HG03280 (cell line): ENCODE measurements around the gene DCTPP1.
A peak's percentile ranks its signal among the peaks of the same experiment; 100 is the strongest.
"Not testable (repeated sequence)": the region's sequence is repeated elsewhere in the genome, so short reads cannot be mapped to it uniquely, and the experiment has no call there.

Experiments used
- ATAC-seq: cut with Tn5 transposase; IDR thresholded peaks from one replicate; pipeline ENCODE4 v1.9.1; 2021; ENCODE audit warnings: mild to moderate bottlenecking, moderate library complexity; ENCODE audit not compliant: unreplicated experiment

Gene DCTPP1

DNA sequence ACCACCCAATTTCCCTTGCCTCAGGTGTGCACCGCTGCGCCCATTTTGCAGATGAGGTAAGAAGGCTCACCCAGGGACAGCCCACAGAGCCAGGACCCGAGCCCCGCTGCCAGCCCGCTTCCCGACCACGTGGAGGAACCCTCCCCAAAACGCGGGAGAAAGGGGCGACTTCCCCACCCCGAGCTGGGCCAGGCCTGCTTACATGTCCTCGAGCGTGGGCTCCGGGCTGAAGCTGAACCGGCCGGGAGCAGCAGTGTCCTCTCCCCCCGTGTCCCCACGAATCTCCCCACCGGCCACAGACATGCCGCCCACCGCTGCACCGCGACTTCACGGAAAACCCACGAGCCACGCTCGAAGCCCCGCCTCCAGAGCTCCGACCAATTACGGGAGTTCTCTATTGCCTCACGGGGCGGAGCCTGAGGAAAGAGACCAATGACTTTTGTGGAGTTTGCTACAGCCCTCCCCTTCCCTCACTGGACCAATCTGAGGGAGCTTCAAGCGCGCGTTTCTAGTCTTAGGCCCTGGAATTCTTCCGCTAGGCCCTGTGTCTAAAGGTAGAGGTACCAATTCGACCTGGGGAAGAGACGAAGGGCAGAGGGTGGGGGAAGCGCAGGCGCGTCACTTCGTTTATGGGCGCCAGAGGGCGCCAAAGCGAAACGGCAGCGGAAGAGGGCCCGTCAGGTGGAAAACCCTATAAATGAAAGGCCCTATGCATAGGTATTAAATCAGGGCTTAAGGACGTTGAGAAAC, at the start of gene DCTPP1:
TSS of gene DCTPP1 (minus strand) at position 353 of the 750 bp plus-strand sequence. CDS start at position 303, 50 bp downstream.
- ATAC-seq: peak; percentile 96

DNA sequence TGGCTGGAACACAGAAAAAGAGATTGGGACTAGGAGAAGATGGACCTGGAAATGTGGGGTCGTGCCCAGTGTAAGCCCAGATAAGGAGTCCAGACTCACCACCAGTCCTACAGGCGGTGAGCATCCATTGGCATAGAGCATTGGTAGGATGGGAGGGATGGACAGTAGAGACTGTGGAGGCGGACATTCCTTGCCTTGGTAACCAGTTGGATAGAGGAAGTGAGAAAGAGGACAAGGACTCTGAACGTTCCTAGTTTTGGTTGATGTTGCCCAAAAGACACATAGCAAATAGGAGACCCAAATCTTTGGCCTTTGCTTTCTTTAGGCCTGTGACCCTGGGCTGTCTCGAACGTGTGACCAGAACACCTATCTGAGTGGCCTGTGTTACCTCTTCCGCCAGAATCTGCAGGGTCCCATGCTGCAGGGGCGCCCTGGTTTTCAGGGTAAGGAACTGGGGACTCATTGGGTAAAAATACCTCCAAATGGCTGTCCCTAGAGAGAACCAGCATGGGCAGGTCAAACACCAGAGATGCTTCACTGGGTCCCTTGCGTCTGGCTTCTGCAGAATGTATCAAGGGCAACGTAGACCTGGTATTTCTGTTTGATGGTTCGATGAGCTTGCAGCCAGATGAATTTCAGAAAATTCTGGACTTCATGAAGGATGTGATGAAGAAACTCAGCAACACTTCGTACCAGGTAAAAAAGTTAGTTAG, 49.1 kb upstream of the DCTPP1 start:
- no peak for ATAC-seq

DNA sequence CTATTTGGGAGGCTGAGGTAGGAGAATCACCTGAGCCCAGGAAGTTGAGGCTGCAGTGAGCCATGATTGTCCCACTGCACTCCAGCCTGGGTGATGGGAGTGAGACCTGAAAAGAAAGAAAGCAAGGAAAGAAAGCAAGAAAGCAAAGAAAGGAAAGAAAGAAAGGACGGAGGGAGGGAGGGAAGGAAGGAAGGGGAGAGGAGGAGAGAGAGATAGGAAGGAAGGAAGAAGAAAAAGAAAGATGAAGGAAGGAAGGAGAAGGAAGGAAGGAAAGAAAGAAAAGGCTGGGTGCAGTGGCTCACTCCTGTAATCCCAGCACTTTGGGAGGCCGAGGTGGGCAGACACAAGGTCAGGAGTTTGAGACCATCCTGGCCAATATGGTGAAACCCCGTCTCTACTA, 47.9 kb upstream of the DCTPP1 start:
- not testable (repeated sequence) for ATAC-seq

DNA sequence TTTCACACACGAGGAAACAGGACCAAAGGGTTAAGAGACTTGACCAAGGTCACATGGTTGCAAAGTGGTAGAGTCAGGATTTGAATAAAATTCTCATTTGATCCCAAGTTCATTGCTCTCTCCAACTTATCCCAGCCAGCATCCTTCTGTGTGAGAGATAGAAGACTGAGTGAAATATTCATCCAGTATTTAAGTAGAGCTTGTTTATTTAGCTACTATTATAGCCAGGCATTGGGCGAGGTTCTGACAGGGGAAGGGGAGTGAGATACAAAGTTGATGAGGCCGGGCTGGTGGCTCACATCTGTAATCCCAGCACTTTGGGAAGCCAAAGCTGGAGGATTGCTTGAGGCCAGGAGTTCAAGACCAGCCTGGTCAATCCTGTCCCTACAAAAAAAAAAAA, 47.2 kb upstream of the DCTPP1 start:
- ATAC-seq: no peak

DNA sequence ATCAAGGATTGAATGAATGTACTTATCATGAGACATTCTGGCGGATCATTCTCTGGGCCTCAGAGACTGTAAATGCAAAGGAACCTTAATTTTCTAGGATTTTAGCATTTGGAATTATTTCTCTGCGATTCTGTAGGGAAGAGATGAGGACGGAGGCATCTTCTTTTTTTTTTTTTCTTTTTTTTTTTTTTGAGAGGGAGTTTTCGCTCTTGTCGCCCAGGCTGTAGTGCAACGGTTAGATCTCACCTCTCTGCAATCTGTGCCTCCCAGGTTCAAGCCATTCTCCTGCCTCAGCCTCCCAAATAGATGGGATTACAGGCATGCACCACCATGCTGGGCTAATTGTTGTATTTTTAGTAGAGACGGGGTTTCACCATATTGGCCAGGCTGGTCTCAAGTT, 44.9 kb upstream of the DCTPP1 start:
- ATAC-seq: no peak

DNA sequence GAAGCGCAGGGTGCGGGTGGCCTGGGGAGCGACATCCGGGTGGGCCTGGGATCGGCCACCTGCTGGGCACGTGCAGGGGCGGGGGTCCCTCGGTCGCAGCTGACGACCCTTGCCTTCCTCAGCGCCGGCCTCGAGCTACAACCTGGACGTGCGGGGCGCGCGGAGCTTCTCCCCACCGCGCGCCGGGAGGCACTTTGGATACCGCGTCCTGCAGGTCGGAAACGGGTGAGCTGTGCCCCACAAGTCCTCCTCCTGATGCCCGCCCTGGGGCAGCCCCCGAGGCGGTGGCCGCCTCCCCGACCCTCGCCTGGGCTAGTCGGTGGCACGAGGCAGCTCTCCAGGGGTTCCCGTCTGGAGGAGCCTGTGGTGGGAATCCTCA, 44.2 kb upstream of the DCTPP1 start:
- no peak for ATAC-seq

DNA sequence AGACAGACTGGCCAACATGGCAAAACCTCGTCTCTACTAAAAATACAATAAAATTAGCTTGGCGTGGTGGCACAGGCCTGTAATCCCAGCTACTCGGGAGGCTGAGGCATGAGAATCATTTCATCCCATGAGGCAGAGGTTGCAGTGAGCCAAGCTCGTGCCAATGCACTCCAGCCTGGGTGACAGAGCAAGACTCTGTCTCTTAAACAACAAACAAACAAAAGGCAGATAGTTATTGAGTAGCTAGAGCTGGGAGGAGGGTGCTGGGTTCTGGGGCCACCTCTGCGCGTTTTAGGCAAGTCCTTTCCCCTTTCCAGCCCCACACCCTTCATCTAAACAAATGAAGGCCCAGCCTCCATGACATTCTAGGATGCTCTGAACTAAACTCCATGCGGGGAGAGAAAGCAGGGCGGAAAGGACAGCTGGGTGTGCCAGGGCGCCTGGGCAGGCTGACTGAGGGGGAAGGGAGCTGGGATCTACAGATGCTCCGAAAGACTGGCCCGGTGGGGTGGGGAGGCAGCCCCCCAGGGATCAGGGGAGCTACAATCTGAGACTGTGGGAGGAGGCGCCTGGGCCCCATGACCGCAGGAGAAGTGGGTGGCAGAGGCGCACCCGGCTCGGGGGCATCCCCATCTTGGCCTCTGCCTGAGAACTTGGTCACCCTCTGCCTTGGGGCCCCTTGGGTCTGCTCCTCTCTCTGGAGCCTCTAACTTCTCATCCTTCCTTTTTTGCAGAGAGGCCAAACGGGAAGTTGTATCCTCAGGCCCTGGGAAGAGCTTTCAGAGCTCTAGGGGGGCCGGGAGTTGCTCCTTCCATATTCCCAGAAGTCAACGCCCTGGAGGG, 43.6 kb upstream of the DCTPP1 start:
- no peak for ATAC-seq

DNA sequence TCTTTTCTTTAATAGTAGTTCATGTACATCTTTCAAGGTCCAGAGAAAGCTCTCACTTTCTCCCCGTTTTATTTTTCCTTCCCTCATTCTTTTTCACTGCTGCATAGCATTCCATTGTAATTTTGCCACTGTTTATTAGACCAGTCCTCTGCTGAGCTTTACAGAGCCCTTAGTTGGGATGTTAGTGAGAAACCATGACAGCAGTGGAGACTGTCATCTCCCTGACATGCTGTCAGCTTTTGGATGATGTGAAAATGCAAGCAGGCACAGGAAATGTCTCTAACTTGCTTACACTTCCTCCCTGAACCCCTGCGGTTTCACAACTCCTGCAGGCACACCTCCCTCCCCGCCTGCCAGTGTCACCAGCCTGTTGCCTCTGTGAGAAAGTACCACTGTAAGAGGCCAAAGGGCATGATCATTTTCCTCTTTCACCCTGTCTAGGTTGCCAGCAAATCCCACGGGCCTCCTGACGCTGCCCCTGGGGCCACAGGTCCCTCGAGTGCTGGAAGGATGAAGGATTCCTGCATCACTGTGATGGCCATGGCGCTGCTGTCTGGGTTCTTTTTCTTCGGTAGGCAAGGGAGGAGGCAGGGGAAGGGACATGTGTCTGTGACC, 42.6 kb upstream of the DCTPP1 start, which contains the start of gene ITGAL:
TSS of gene ITGAL (plus strand) at position 415 of the 615 bp plus-strand sequence. CDS start at position 511, 96 bp downstream.
- ATAC-seq: peak; percentile 41

DNA sequence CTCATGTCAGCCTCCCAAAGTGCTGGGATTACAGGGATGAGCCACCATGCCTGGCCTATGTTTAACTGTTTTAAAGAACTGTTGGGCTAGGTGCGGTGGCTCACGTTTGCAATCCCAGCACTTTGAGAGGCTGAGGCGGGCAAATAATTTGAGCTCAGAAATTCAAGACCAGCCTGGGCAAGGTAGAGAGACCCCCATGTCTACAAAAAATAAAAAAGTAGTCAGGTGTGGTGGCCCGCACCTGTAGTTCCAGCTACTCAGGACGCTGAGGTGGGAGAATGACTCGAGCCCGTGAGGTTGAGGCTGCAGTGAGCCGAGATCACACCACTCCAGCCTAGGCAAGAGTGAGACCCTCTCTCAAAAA, 40.8 kb upstream of the DCTPP1 start:
- no peak for ATAC-seq

DNA sequence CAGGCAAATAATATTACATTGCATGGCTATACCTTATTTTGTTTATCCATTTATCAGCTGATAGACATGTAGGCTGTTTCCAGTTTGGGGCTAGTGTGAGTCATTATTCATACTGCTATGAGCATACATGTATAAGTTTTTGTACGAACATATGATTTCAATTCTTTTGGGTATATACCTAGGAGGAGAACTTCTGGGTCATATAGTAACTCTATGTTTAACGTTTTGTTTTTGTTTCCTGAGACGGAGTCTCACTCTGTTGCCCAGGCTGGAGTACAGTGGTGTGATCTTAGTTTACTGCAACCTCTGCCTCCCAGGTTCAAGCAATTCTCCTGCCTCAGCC, 40.3 kb upstream of the DCTPP1 start:
- ATAC-seq: no peak

DNA sequence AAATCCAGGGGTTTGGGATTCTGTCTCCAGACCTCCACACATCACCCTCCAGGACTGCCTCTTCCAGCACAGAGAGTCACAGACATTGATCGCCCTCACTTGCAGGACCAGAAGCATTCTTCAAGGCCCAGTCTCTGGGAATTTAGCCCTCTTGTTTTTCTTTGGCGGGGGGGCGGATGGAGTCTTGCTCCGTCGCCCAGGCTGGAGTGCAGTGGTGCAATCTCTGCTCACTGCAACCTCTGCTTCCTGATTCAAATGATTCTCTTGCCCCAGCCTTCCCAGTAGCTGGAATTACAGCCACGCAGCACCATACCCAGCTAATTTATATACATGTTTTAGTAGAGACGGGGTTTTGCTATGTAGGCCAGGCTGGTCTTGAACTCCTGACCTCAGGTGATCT, 34.2 kb upstream of the DCTPP1 start:
- ATAC-seq: no peak

DNA sequence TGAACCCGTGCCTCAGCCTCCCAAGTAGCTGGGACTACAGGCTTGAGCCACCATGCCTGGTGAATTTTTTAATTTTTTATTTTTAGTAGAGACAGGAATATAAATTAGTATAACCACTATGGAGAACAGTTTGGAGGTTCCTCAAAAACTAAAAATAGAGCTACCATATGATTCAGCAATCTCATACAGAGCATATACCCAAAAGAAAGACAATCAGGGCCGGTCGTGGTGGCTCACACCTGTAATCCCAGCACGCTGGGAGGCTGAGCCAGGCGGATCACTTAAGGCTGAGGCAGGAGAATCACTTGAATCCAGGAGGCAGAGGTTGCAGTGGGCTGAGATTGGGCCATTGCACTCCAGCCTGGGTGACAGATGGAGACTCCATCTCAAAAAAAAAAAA, 31.6 kb upstream of the DCTPP1 start:
- not testable (repeated sequence) for ATAC-seq

DNA sequence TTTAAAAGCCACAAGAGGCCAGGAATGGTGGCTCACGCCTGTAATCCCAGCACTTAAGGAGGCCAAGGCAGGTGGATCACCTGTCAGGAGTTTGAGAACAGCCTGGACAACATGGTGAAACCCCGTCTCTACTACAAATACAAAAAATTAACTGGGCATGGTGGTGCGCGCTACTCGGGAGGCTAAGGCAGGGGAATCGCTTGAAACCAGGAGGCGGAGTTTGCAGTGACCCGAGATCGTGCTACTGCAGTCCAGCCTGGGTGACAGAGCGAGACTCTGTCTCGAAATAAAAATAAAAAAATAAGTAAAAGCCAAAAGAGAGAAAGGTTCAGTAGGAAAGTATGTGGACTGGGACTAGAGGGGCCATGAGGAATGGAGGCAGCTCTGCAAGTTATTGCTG, 29.6 kb upstream of the DCTPP1 start:
- no peak for ATAC-seq

DNA sequence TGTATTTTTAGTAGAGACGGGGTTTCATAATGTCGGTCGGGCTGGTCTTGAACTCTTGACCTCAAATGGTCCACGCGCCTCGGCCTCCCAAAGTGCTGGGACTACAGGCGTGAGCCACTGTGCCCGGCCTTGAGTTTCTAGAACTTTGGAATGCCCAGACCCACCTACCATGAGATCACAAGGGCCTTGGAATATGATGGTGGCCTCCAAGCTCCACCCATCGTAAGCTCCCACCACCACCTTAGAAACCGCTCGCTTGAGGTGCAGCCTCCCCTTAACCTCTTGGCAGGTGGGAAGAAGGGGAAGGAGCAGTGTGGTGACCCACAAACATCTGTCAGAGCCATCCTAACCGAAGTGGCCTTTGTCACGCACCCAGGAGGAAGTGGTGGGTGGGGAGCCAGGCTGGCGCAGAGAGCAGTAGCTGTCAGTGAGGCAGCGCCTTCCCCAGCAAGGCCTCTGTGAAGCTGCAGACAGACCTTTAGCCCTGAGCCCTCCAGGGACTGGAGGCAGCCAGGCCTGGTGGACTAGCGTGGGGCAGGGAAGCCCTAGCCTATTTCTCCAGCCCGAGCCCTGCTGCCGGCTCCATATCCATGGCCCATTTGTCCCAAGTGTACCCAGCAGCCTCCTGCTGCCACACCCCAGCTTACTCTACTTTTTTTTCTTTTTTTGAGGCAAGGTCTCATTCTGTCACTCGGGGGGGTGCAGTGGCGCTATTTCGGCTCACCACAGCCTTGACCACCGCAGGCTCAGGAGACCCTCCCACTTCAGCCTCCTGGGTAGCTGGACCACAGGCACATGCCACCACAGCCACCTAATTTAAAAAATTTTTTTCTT, 28.9 kb upstream of the DCTPP1 start:
- ATAC-seq: peak; percentile 71

DNA sequence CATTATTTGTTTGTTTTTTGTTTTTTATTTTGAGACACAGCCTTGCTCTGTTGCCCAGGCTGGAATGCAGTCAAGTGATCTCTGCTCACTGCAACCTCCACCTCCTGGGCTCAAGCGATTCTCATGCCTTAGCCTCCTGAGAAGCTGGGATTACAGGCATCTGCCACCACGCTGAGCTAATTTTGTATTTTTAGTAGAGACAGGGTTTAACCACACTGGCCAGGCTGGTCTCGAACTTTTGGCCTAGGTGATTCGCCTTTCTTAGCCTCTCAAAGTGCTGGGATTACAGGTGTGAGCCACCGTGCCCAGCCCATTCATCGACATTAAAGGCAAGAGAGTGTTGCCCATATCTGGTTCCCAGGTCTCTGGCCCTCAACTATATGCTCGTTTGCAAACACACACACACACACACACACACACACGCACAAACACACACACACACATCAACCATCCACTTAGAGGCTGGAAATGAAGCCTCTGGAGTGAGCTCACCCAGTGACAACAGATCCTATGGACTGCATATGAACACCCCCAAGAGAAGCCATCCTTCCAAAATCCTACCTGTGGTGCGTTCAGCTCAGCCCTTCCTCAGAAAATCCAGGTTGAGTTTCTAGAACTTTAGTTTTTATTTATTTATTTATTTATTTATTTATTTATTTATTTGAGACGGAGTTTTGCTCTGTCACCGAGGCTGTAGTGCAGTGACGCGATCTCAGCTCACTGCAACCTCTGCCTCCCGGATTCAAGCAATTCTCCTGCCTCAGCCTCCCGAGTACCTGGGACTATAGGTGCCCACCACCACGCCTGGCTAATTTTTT, 28.1 kb upstream of the DCTPP1 start:
- no peak for ATAC-seq

DNA sequence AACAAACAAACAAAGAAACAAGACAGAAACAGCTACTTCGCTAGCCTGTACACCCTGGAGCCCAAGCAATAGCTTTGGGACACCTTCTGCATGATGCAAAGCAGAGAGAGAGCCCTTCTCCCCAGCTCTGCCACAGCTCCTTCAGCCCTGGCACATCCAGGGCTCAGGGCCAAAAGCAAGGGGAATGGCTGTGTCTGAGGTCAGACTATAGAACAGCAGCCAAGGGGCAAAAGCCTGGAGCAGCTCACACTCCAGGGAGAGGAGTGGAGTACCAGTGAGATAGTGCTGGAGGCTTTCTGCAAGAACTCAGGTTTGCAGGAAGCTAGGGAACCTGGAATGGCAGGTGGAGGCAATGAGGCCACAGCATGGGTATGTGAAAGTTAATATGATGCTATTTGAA, 27.4 kb upstream of the DCTPP1 start:
- no peak for ATAC-seq

DNA sequence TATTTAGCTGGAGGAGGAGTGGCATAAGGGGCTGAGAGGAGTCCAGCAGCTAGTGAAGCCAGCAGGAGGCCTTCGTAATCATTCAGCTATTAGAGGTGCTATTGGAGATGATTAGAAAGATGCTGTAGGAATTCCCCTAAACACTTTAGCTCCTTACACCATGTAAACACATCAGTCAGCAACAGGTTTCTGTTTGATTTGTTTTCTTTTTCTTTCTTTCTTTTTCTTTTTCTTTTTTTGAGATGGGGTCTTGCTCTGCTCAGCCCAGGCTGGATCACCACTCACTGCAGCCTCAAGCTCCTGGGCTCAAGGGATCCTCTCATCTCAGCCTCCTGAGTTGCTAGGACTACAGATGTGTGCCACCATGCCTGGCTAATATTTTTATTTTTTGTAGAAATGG, 26.5 kb upstream of the DCTPP1 start:
- no peak for ATAC-seq

DNA sequence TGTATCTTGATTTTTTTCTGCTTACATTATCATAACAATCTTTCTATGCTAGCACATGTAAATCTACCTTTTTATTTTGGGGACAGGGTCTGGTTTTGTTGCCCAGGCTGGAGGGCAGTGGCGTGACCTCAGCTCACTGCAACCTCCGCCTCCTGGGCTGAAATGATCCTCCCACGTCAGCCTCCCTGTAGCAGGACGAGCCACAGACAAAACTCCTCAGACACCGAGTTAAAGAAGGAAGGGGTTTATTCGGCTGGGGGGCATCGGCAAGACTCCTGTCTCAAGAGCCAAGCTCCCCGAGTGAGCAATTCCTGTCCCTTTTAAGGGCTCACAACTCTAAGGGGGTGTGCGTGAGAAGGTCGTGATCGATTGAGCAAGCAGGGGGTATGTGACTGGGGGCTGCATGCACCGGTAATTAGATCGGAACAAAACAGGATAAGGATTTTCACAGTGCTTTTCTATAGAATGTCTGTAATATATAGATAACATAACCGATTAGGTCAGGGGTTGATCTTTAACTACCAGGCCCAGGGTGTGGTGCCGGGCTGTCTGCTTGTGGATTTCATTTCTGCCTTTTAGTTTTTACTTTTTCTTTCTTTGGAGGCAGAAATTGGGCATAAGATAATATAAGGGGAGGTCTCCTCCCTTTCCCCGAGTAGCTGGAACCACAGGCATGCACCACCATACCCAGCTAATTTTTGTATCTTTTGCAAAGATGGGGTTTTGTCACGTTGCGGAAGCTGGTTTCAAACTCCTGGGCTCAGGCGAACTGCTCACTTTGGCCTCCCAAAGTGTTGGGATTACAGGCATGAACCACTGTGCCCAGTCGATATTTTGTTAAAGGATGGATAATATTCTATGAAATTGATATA, 23.1 kb upstream of the DCTPP1 start:
- ATAC-seq: not testable (repeated sequence)

DNA sequence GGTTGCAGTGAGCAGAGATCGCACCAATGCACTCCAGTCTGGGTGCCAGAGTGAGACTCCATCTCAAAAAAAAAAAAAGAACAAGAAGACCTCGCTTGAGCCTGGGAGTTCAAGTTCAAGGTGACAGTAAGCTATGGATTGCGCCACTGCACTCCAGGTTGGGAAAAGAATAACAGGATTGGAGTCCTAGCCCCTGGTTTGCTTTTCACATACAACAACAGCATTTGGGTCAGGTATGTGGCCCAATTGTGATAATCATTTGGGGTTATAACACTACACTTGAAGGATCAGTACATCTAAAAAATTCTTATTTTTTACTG, 19.2 kb upstream of the DCTPP1 start:
- no peak for ATAC-seq
